OCI-LY1 (cell line): ENCODE measurements around the gene CCL13.

ENCODE experiments used
- H2AFZ ChIP-seq: fragments of 200-600 bp; sonication (generic), shearing (Covaris generic); 2 replicates; pipeline ENCODE4 v1.6.0; 2014; ENCODE audit warnings: antibody characterized with exemption, mild to moderate bottlenecking, low read length
- H3F3A ChIP-seq: fragments of 200-600 bp; sonication (generic), shearing (Covaris generic); 2 replicates; pipeline ENCODE4 v1.6.0; 2014; ENCODE audit warnings: mild to moderate bottlenecking, antibody characterized with exemption, low read length, moderate library complexity; ENCODE audit not compliant: insufficient read depth
- H3K27ac ChIP-seq: fragments of 200-600 bp; sonication (generic); 2 replicates; pipeline ENCODE4 v1.5.1; 2014; ENCODE audit warnings: low read length, mixed run types, mild to moderate bottlenecking, low read depth; ENCODE audit not compliant: poor library complexity, severe bottlenecking
- H3K27me3 ChIP-seq: fragments of 200-600 bp; sonication (generic); 2 replicates; pipeline ENCODE4 v1.6.0; 2014; ENCODE audit warnings: antibody characterized with exemption, mild to moderate bottlenecking, low read length, moderate library complexity; ENCODE audit not compliant: insufficient read depth
- H3K36me3 ChIP-seq: fragments of 200-600 bp; sonication (generic); 2 replicates; pipeline ENCODE4 v1.6.1; 2014; ENCODE audit warnings: mild to moderate bottlenecking, antibody characterized with exemption, low read length, moderate library complexity, mixed read lengths; ENCODE audit not compliant: insufficient read depth
- H3K4me1 ChIP-seq: fragments of 200-600 bp; sonication (generic); 2 replicates; pipeline ENCODE4 v1.5.1; 2014; ENCODE audit warnings: mild to moderate bottlenecking, low read length, moderate library complexity; ENCODE audit not compliant: insufficient read depth, severe bottlenecking
- H3K4me2 ChIP-seq: fragments of 200-600 bp; sonication (generic), shearing (Covaris generic); 2 replicates; pipeline ENCODE4 v1.6.1; 2014; ENCODE audit warnings: low read length
- H3K4me3 ChIP-seq: fragments of 200-600 bp; sonication (generic); 2 replicates; pipeline ENCODE4 v1.5.1; 2014; ENCODE audit warnings: low read length, low read depth, mild to moderate bottlenecking, mixed read lengths; ENCODE audit not compliant: poor library complexity, severe bottlenecking
- H3K79me2 ChIP-seq: fragments of 200-600 bp; shearing (Covaris generic); 2 replicates; pipeline ENCODE4 v1.6.1; 2016; ENCODE audit warnings: mixed run types, low read length, mixed read lengths; ENCODE audit not compliant: insufficient read depth
- H3K9ac ChIP-seq: fragments of 200-600 bp; sonication (generic), shearing (Covaris generic); 2 replicates; pipeline ENCODE4 v1.6.1; 2014; ENCODE audit warnings: mild to moderate bottlenecking, low read length, mixed read lengths
- H3K9me2 ChIP-seq: fragments of 200-600 bp; sonication (generic), shearing (Covaris generic); 2 replicates; pipeline ENCODE4 v1.6.1; 2014; ENCODE audit warnings: low read depth, mild to moderate bottlenecking, low read length, mixed read lengths
- H3K9me3 ChIP-seq: fragments of 200-600 bp; shearing (Covaris generic); 2 replicates; pipeline ENCODE4 v1.6.1; 2014; ENCODE audit warnings: low read length, mixed read lengths
- H4K20me1 ChIP-seq: fragments of 200-600 bp; sonication (generic), shearing (Covaris generic); 2 replicates; pipeline ENCODE4 v1.6.0; 2016; ENCODE audit warnings: mild to moderate bottlenecking, low read length; ENCODE audit not compliant: insufficient read depth
- CTCF ChIP-seq: fragments of 200-600 bp; sonication (generic), shearing (Covaris generic); IDR thresholded peaks from 2 replicates; pipeline ENCODE4 v1.5.1; 2017; ENCODE audit warnings: mild to moderate bottlenecking, antibody characterized with exemption, low read length, moderate library complexity, mixed read lengths
- EZH2 ChIP-seq: fragments of 200-600 bp; sonication (generic), shearing (Covaris generic); IDR thresholded peaks from 2 replicates; pipeline ENCODE4 v1.8.0; 2017; ENCODE audit warnings: borderline replicate concordance, mixed run types, mild to moderate bottlenecking, antibody characterized with exemption, low read length, moderate library complexity, mixed read lengths

CCL13 gene

DNA sequence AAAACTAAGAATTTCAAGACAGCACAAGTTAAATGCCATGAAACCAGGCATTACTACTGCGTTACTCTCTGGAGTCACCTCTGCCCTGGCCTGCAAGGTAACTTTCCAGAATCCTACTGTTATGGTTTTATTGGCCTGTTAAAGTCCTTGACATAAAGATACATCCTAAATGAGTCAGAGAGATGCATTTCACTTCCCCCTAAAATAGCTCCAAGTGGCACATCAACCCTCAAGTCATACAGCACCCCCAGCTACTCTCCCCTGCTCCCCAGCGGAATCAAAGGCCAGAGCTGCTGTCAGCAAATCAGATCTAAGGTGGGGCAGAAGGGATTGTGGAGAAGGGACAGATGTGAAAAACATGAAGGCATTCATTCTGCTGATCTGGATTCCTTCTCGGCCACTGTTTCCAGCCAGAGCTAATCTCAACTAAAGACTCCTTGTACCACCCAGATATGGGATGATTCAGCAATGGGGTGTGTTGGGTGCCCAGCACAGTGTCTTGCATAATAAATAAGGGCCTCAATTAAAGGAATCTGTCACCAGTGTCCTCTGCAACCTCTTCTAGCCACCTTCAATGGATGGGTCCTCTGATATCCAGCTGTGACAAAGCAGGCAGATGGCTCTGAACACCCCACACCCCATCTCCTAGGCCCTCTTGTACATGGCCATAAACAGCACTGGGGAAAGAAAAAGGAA is 15.3 kb downstream of the CCL13 start:
- no peak overlapping the region for H3K4me2 ChIP-seq
- no peaks in the 10 kb centered on the region for H3K79me2 ChIP-seq
- H3K4me3 ChIP-seq, result no peak overlapping the region
- no peak overlapping the region for H2AFZ ChIP-seq
- TF ChIP-seq EZH2, result no peak
- no peak for TF ChIP-seq CTCF
- no peak overlapping the region for H3K9ac ChIP-seq
- no peaks in the 10 kb centered on the region for H3K9me2 ChIP-seq
- no peaks in the 10 kb centered on the region for H4K20me1 ChIP-seq
- no peaks in the 10 kb centered on the region for H3F3A ChIP-seq
- H3K36me3 ChIP-seq, result no peaks in the 10 kb centered on the region
- no peaks in the 10 kb centered on the region for H3K27me3 ChIP-seq
- no peak overlapping the region for H3K27ac ChIP-seq
- H3K4me1 ChIP-seq, result no peaks in the 10 kb centered on the region
- H3K9me3 ChIP-seq, result no peaks in the 10 kb centered on the region

- H4K20me1 ChIP-seq, result no peaks in the 10 kb centered on the region
- no peak overlapping the region for H3K9ac ChIP-seq
- no peaks in the 10 kb centered on the region for H3K9me3 ChIP-seq
- H3K27me3 ChIP-seq, result no peaks in the 10 kb centered on the region
- H2AFZ ChIP-seq, result no peak overlapping the region
- H3K79me2 ChIP-seq, result no peaks in the 10 kb centered on the region
- no peaks in the 10 kb centered on the region for H3K36me3 ChIP-seq
- H3K4me1 ChIP-seq, result no peaks in the 10 kb centered on the region
- no peak overlapping the region for H3K27ac ChIP-seq
- no peak overlapping the region for H3K4me3 ChIP-seq
- TF ChIP-seq CTCF, result no peak
- no peak for TF ChIP-seq EZH2
- H3F3A ChIP-seq, result no peaks in the 10 kb centered on the region
- no peak overlapping the region for H3K4me2 ChIP-seq
- H3K9me2 ChIP-seq, result no peaks in the 10 kb centered on the region
Measured at GRCh38 chr17:34374457-34374856, 18.2 kb downstream of the CCL13 start.

GRCh38 chr17:34375426-34375997 is 19.2 kb downstream of the CCL13 start:
- H3K27ac ChIP-seq, result no peak overlapping the region
- no peaks in the 10 kb centered on the region for H3K9me2 ChIP-seq
- no peak overlapping the region for H2AFZ ChIP-seq
- no peak overlapping the region for H3K4me3 ChIP-seq
- H3K79me2 ChIP-seq, result no peaks in the 10 kb centered on the region
- TF ChIP-seq CTCF, result no peak
- no peak for TF ChIP-seq EZH2
- H3K36me3 ChIP-seq, result no peaks in the 10 kb centered on the region
- H3K4me1 ChIP-seq, result no peaks in the 10 kb centered on the region
- no peak overlapping the region for H3K9ac ChIP-seq
- no peaks in the 10 kb centered on the region for H3K9me3 ChIP-seq
- H3F3A ChIP-seq, result no peaks in the 10 kb centered on the region
- H3K4me2 ChIP-seq, result no peak overlapping the region
- H3K27me3 ChIP-seq, result no peaks in the 10 kb centered on the region
- H4K20me1 ChIP-seq, result no peaks in the 10 kb centered on the region
